ENCODE measurements around the gene ARHGAP35.
"Not testable (repeated sequence)": the region's sequence is repeated elsewhere in the genome, so short reads cannot be mapped to it uniquely, and the experiment has no call there.

Gene ARHGAP35

DNA sequence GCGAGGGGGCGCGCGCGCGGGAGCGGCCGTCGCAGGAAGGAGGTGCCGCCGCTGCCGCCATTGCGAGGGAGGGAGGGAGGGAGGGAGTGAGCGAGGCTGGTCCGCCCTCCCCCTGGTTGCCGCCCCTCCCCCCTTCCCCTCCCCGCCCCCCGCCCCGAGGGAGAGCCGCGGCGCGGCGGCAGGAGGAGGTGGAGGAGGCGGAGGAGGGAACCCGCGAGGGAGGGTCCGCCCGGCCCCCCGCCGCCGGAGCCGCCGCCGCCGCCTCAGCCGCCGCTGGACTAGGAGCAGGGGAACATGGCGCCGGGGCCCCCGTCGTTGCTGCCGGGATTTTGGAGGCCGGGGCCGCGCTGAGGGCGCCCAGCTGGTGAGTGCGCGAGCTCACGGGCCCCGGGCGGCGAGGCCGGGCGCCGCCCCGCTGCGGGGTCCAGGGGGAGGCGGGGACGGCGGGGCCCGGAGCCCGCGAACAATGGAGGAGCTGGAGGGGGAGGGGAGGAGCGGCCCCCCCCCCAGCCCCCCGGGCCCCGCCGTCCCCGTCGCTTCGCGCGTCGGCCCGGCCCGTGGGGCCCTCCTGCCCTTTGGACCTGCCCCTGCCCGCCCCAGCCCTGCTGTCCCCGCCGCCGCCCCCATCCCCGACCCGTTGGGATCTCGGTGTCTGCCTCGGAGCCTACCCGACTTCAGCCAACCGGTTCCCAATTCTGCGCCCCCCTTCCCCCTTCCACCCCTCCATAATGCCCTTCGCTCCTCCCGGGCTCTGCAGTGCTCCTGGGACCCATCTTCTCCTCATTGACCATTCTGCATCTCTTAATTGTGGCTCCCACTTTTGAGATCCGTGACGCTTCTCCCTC, at the start of gene ARHGAP35:
Gene ARHGAP35, plus strand, starts transcription at position 152 of the 845 bp plus-strand sequence. CDS start 57,679 bp downstream, outside the sequence.
- DNase-seq = no peak

DNA sequence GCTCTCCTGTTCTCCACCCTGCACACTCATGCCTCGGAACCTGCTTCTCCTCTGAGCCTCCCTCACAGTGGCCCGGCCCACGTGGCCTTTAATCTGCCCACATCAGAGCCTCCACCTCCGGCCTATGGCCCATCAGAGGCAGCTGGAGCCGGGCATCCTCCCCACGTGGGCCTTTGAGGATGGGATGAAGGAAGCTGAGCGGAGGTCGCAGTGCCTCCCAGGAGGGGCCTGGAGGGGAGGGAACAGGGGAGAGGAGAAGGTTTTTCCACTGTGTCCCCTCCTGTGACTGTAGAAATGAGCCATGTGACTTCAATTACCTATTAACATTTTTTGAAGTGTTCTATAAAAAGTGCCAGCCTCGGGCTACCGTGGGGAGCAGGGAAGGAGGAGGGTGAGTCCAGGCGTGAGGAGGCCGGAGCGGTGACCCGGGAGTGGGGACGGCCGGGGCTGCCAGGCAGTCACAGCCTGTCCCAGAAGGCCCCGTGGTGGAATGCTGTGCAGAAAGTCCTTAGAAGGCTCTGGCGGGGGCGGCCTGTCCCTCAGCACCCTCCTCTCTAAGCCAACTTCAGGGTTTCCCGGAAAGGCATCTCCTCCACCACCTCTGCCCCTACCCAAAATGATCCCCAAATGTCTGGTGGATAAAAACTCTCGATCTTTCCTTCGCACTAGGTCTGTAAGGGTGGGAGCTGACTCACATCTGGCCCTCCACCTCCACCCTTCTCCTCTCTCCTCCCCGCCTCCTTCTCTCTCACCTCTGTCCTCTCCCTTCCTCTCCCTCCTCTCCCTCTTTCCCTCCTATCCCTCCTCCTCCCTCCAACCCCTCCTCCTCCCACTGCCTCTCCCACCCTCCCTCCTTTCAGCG, 47.6 kb upstream of the ARHGAP35 start:
- no peak for DNase-seq

DNA sequence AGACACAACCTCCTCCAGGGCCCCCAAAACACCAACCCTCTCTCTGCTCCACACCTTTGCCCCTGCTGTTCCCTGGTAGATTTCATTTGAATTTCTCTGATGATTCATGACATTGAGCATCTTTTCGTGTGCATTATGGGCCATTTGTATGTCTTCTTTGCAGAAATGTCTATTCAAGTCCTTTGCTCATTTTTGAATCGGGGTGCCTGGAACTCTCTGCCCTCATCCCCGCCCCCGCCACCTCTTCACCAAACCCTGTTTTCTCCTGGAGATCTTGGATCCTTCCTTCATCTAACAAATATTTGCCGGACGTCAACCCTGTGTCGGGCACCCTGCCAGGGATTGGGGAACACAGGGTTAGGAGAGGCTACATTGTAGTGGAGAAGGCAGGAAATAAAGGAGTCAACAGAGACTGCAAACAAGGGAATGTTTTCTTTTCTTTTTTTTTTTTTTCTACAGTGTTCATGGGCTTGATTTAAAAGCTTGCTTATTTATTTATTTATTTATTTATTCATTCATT, 46.9 kb upstream of the ARHGAP35 start:
- DNase-seq = no peak

DNA sequence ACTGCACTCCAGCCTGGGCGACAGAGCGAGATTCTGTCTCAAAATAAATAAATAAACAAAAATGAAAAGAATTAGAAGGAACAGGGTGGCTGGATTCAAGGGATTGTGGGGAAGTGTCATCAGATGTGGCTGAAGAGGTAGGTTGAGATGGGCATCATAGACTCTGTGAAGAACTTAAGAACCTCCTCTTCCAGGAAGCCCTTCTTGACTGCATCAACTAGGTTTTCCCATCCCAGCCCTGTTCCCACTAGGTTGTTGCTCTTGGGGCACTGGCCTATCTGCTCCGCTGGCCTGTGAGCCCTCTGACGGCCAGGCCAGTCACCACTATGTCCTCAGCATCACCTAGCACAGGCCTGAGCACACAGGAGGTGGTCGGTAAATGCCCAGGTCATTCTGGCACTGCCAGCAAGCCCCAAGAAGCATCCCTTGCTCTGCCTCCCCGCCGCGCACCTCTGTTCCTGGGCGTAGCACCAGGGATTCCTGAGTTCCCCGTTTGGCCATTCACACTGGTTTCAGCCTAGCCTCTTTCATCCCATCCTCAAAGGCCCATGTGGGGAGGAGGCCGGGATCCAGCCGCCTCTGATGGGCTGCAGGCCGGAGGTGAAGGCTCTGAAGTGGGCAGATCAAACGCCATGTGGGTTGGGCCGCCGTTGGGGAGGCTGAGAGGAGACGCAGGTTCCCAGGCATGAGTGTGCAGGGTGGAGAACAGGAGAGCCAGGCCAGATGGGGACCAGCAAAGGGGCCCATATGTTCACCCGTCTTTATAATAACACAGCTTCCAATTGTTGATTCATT, 44.8 kb upstream of the ARHGAP35 start:
- peak; percentile 72 for DNase-seq

DNA sequence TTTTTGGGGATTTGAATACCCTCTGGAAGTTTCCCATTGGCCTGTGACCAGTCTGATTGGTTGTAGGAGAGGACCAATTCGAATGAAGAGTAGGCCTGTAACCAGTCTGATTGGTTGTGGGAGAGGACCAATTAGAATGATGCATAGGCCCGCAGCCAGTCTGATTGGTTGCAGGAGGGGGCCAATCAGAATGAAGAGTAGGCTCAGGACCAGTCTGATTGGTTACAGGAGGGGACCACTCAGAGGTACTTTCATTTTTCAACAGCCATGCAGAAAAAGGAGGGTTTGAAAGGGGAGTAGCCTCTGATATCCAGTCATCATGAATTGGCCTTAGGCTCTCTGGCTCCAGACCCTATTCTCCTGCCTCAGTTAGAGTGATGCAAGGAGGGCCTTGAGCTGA, 42.0 kb upstream of the ARHGAP35 start:
- no peak for DNase-seq

DNA sequence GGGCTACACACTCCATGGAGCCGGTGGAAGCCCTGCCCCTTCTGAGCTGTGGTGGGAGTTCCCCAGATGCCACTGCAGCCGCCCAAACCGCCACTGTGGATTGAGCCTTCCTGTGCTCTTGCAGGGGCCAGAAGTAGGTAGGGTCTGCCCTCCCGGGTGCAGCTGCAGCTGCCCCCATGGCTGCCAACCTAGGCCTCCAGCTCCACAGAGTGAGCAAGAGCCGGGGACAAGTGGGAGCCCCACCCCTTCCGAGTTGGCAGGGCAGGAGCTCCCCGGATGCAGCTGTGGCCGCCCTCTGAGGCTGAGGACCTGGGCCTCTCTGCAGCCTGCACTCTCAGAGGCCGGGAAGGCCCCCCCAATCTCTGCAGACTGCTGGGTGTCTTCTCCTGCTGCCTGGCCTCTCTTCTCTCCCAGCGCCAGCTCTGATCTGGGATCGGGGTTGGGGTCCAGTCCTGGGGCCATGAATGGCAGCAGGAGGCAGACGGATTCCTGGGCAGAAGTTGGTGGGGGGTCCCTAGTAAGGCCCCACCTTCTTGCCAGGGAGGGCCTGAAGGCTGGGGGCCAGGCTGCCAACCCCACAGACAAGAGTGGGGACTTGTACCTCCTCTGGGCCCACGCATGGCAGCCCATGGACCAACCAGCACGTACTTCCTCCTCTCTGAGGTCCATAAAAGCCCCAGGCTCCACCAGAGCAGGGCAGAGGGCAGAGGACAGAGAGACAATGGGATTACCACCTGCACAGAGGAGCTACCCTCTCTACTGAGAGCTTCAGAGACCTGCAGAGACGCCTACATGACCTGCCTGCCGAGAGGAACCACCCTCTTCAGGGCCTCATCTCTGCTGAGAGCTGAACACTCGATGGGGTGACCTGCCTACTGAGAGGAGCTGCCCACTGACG, 39.0 kb upstream of the ARHGAP35 start:
- DNase-seq = no peak

DNA sequence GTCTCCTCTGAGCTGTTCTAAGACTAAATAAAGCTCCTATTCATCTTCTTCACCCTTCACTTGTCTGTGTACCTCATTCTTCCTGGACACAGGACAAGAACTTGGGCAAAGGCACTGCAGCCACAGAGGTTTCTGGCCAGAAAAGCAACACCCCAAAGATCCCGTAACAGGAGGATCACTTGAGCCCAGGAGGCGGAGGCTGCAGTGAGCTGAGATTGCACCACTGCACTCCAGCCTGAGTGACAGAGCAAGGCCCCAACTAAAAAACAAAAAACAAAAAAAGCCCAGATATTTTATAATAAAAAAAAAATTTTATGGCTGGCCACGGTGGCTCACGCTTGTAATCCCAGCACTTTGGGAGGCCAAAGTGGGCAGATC, 38.4 kb upstream of the ARHGAP35 start:
- not testable (repeated sequence) for DNase-seq

DNA sequence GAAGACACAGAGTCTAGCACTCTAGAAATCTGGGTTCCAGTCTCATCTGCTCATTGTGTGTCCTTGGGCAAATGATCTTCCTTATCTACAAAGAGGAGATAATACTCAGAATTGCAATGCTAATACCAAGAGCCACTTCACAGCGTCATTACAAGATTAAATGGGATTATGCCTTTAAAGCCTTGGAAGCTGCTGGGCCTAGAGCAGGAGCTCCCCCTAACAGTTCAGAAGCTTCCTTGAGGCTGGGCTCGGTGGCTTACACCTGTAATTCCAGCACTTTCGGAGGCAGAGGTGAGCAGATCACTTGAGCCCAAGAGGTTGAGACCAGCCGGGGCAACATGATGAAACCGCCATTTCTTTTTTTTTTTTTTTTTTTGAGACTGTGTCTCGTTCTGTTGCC, 37.7 kb upstream of the ARHGAP35 start:
- DNase-seq = no peak

DNA sequence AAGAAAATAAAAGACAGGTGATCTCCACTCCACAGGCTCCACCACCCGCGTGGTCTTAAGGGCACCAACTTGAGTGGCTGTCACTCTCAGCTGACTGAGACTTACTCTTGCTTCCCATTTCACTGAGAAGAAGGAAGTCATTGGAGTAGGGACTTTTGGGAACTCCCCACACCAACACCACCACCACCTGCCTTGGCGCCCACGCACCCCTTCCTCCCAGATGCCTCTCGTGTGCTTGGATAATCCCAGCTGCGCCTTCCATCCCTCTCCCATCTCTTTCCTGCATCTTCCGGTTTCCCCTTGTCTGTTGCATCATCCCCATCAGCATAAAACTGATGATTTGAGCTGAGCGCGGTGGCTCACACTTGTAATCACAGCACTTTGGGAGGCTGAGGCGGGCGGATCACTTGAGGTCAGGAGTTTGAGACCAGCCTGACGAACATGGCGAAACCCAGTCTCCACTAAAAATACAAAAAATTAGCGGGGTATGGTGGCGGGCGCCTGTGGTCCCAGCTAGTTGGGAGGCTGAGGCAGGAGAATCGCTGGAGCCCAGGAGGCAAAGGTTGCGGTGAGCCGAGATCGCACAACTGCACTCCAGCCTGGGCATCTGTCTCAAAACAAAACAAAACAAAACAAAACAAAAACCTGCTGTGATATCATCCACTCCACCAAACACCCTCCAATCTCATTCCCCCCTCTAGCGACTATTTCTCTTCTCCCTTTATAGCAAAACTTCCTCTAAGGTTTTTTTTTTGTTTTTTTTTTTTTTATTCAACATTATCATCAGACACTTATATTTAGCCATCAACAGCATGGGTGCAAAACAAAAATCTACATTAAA, 35.7 kb upstream of the ARHGAP35 start:
- no peak for DNase-seq

DNA sequence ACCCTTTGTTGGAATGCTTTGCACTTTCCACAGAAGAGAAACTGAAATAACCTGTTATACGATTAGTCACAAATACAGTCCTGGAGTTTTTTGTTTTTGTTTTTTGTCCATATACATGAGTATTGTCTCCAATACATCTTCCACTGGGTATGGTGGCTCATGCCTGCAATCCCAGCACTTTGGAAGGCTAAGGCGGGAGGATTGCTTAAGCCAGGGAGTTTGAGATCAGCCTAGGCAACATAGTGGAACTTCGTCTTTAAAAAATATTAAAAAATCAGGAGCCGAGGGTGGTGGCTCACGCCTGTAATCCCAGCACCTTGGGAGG, 35.1 kb upstream of the ARHGAP35 start:
- no peak for DNase-seq

DNA sequence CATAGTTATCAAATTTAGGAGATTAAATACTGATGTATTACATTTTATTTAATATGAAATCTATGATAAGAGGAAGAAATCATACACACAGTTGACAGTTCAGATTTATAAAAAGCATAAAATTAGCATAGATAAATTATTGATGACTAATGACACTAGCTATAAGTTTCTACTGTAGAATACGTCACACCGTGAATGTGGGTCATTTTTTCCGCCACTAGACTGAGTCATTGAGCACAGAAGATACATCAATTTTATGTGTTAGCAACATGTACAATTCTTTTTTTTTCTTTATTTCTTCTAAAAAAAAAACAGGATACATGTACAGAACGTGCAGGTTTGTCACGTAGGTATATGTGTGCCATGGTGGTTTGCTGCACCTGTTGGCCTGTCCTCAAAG, 32.3 kb upstream of the ARHGAP35 start:
- no peak for DNase-seq

DNA sequence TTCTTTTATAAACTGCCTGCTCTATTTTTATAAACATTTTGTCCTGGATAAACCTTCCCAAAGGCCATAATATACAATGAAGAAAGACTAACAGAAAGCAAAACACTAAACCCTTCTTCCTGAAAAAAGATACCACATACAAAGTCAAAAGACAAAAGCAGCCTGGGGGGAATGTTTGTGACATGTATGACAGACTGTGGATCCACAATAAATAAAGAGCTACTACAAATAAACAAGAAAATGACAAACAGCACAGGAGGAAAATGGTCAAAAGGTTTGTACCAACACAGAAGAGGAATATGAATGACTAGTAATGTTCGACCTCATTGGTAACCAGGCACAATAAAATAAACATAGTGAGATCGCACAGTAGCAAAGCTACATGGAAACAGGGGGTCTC, 29.9 kb upstream of the ARHGAP35 start:
- DNase-seq = no peak

DNA sequence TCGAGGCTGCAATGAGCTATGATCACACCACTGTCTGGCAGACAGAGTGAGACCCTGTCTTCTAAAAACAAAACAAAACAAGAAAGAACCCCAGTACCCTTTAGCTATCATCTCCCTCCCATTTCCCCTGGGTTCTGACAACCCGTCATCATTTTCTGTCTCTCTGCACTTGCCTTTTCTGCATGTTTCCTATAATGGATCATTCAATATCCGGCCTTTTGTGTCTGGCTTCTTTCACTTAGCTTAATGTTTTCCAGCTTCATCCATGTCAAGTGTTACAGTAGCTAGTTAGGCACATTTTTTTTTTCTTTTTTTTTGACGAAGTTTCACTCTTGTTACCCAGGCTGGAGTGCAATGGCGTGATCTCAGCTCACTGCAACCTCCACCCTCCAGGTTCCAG, 26.7 kb upstream of the ARHGAP35 start:
- no peak for DNase-seq

DNA sequence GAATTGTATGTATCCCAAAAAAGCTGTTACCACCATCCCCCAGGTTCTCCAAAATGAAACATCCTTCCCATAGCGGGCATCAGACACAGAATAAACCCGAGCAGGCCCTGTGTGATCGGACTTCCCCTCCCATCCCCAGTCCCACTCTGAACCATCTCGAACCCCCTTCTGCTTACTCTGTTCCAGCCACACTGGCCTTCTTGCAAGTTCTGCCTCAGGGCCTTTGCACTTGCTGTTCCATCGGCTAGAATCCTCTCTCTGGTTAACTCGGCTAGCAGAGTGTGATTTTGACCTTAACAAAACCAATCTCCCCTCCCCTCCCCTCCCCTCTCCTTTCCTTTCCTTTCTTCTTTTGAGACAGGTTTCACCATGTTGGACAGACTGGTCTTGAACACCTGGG, 25.8 kb upstream of the ARHGAP35 start:
- no peak for DNase-seq

DNA sequence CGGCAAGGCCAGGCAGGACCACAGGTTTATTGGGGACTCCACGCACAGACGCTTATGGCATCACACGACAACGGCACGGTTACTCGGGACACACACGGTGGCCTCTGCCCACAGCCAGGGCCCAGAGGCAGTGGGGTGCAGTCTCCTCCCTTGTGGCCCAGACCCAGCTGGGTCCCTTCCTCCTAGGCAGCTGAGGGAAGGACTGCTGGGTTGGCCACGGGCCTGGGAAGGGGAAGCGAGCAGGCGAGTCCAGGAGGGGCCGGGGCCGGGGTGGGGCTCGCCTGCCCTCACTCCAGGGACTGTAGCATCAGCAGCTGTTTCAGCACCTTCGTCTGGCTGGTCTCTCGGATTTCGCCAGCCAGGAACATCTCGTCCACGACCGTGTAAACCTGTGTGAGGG, 22.6 kb upstream of the ARHGAP35 start:
- DNase-seq = no peak

DNA sequence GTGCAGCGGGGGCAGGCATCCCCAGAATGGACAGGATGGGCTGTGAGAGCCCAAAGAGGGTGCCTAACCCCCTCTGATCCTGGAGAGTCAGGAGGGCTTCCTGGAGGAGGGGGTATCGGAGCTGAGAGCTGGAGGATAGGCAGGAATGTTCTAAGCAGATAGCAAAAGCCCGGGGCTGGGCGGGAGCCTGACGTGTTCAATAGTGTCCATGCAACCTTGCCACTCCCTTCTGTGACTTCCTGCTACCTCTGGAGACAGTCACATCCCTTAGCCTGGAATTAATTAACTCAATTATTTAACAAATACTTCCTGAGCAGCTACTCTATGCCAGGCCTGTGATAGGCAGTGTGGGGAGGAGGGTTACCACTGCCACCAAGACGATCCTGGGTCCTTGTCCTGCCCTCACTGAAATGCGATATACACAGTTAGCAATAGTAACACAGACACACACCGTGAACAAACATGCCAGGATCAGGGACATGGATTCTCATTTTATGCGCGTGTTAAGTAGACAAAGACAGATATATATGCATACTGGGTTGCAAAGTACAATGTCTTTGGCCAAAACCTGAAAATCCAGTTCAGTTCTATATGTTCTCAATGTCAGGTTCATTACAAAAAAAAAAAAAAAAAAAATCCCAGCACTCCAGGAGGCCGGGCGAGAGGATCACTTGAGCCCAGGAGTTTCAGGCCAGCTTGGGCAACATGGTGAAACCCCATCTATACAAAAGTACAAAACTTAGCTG, 20.9 kb upstream of the ARHGAP35 start:
- DNase-seq = no peak

DNA sequence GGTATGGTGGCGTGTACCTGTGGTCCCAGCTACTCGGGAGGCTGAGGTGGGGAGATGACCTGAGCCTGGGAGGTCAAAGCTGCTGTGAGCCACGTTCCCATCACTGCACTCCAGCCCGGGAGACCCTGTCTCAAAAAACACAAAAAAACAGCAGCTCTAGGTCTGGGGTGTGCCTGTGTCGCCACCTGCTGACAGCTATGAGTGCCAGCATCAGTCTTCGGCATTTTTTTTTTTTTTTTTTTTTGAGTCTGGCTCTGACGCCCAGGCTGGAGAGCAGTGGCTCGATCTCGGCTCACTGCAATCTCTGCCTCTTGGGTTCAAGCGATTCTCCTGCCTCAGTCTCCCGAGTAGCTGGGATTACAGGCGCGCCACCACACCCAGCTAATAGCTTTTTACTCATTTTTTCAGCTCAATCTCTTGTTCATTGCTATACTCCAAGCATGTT, 20.3 kb upstream of the ARHGAP35 start:
- DNase-seq = peak; percentile 78

DNA sequence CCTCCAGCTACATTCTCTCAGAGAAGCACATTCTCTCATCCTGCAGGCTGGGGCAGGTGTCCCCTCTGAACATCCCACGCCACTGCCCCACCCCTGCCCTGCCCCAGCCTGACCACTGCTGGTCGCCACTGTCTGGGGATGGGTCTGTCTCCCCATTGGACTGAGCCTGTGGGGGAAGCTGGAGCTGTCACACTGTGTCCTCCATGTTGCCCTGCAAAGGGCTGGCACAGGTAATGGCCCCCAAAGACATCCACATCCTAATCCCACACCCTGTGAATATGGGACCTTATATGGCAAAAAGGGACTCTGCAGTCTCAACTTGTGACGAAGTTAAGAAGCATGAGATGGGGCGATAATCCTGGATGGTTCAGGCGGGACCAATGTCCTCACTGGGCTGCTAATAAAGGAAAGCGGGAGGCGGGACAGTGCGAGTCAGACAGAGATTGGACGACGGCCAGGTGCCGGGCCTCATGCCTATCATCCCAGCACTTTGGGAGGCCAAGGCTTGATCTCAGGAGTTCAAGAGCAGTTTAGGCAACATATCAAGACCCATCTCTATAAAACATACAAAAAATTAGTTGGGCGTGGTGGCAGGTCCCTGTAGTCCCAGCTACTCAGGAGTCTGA, 19.2 kb upstream of the ARHGAP35 start:
- DNase-seq = no peak

DNA sequence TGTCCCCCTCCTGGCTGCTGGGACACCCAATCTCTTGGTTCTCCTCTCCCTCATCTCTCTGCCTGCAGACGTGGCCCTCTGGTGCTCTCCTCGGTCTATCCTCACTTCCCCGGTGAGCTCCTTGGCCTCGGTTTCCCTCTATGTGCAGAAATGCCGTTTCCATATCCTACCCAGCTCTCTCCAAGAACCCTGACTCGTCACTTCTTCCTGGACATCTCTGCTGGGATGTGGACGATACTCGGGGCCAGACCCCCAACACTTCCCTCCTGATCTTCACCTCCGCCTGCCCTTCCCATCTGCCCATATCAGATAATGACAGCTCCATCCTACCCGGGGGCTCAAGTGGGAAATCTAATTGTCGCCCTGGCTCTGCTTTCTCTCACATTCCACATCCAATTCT, 18.0 kb upstream of the ARHGAP35 start:
- no peak for DNase-seq

DNA sequence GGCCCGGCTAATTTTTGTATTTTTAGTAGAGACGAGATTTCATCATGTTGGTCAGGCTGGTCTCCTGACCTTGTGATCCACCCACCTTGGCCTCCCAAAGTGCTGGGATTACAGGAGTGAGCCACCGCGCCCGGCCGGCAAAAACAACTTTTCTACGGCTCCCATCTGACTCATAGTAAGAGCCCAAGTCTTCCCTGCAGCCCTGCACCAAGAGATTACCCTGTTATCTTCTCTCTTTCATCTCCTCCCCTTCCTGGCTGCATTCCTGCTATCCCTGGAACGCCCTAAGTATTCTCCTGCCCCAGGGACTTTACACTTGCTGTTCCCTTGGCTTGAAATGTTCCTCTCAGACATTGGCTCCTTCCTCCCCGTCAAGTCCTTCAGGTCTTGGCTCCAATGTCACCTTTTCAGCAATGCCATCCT, 16.7 kb upstream of the ARHGAP35 start:
- DNase-seq = no peak
